GM18867 (cell line): Measurements from ENCODE around the gene SLC24A3.

Experiments
- ATAC-seq: cut with Tn5 transposase; IDR thresholded peaks from one replicate; pipeline ENCODE4 v1.9.1; 2021; ENCODE audit warnings: mild to moderate bottlenecking, moderate library complexity; ENCODE audit not compliant: unreplicated experiment

The SLC24A3 gene

DNA sequence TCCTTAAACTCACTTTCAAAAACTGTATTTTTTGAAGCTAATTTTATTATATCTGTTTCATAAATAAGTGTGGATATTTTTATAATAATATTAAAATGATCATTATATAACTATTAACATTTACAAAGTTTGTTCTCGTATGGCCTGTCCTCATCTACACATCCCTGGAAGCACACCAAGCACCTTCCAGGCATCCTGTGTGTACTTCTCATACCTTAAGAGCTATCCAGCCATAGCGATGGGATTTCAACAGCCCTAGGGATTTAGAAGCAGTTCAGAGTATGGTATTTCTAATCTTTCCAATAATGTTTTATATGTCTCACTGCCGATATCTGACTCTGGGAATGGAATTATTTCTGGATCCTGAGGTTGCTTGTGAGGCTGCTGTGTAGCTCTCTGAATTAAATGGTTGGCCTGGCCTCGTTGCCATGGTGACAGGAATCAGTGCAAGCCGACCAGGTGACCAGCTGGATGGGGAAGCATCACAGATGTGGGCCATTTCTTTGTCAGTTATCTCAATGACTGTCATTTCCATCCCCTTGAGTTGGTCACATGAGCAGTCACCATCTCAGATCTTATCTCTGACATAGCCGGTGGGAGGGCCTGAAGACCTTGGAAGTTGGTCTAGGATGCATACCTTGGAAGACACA lies 280.4 kb downstream of the SLC24A3 start:
- ATAC-seq = no peak

GRCh38 chr20:19493794-19494495 lies 281.5 kb downstream of the SLC24A3 start:
- no peak for ATAC-seq

- ATAC-seq = no peak
Measured at GRCh38 chr20:19495905-19496703, 283.7 kb downstream of the SLC24A3 start.

DNA sequence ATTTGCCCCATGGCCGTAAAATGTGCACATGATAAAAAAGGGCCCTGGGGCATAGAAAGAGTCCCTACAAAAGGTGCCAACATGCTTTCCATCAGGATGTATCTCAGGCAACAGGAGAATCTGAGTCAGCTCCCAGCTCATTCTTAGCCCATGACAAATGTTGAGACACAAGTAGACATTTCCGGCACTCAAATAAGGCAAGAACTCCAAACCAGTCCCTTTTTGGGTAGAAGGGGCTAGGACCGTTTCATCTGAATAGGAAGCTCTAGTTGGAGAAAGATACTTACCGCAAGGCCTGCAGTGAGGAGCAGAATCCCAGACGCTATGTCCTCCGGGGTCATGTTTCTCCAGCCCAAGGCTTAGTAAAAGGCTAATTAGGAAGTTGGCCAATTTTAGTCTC lies 284.6 kb downstream of the SLC24A3 start:
- ATAC-seq = no peak

GRCh38 chr20:19498756-19499155 lies 286.3 kb downstream of the SLC24A3 start:
- no peak for ATAC-seq

DNA sequence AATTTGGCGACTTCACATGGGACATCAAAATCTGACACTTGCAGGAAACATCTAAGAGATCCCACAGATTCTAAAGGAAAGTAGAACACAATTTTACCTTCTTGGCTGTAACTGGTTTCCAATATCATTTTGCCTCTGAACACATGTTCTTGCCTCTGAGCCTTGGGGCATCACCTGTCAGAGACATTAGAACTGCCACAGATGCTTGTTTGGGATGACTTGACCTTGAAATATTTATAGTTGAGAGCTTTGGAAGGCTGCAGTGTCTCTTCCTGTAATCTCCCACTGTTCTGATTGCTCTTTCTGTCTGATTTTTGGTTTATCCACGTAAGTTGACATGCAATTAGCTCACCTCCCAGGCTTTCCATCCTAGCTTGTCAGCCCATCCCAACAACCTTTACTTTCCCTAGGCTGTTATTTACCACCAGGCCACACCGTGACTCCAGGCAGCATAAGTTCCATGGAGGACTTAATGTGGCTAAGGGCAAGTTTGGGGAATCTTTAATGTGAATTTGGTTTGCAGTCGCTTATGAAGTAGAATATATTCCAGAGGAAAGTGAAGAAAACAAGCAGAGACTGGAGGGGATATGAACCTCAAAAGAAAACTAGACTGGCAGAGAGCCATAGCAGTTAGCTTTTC lies 289.2 kb downstream of the SLC24A3 start:
- ATAC-seq = no peak

DNA sequence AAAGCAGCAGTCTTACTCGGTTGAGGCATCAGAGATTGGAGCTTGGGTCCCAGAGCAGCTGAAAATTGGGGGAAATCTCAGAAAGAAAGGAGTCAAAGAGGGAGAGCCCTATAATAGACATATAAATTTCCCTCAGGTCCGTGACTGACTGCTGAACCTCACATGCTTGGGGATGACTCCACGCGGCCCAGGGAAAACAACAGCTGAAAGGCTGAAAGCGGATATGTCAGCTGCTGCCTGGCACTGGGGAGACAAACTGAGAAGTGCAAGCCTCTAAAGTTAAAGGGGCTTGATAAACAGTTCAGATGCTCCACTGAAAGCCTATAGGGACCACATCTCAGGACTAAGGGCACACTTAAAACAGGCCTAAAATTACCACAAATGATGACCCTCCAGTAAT lies 289.7 kb downstream of the SLC24A3 start:
- no peak for ATAC-seq

- ATAC-seq = no peak
Measured at GRCh38 chr20:19504251-19504650, 291.8 kb downstream of the SLC24A3 start.

DNA sequence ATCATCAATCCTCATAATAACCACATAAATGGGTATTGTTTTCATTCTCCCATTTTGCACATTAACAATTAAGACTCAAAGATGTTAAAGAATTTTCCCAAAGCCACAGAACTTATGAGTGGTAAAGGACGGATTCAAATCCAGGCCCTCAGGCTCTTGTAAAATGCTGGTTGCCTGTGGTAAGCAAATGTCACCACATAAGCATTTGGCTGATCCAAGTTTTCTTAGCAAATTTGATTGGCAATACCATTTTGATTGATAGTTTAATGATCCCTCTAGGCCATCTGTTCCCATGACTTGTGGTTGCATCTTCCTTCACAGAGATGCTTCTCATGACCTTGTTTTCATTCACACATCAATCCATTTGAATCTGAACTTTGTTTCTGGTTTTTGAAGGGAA lies 293.6 kb downstream of the SLC24A3 start:
- ATAC-seq = no peak

- ATAC-seq = no peak
Measured at GRCh38 chr20:19508449-19508848, 296.0 kb downstream of the SLC24A3 start.

- ATAC-seq = no peak
Measured at GRCh38 chr20:19510611-19511010, 298.2 kb downstream of the SLC24A3 start.

DNA sequence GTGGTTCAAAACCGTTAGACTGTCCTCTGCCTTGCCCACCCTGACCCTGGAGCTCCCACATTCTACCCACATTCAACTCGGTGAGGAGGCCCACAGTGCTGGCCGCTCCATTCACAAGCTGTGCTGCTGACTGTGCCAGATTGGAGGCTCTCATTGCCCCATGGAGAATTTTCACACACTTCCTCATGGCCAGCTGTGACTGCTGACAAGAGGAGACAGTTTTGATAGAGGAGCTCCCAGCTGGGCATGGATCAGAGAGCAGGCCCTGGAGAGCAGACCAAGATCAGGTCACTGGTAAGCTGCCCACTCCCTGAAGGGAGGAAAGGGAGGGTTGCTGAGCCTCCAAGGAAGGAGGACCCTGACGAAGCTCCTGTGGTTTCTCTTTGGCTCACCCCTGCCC lies 299.5 kb downstream of the SLC24A3 start:
- no peak for ATAC-seq

DNA sequence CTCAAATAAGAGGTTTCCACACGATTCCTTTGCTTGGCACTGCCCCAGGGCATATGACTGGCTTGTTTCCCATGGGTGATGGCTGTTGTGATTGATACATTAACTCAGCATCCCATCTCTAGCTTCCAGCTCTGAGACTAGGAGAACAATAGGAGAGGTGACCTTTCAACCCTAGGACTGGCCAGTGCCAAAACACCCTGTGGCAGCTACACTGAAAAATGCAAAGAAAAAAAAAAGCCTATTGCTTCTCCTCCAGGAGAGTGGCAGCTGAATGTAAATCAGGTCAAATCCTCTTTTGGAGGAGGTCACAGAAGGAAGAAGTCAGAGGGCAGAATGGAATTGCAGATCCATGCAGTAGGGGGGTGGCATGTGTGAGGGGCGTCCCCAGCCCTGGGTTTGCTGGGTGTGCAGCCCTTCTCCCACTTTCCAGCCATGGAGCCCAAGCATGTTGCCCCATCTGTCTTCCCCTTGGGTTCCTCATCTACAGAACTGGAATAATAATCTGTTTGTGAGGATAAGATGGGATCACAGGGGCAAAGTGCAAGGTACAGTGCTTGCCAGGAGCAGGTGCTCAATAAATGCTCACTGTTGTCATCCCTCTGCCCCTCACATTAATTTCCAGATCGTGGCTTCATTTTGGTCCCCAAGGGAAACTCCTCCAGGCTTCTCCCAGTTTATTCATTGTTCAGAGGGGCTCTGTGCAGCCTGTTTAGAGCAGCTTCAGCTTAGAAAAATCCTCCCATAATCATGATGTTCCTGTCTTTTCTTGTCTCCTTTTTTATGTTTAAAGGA lies 300.6 kb downstream of the SLC24A3 start:
- no peak for ATAC-seq

DNA sequence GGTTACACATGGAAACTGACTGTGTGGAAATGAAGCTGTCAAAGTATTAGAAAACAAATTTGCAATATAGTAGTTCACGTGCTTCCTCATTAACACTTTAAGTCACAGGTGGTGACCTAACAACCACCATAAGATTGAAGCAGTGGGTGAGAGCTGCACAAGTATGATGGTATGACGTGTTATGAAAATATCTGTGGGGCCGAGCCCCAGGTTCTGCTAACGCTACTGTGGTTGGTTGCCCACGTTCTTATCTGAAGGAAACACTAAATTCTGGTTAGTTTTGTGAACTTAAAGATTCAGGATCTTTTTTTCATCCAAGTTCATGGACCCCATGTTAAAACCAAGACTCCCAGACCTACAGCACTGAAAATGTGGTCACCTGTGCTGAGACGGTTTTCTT lies 302.6 kb downstream of the SLC24A3 start:
- no peak for ATAC-seq

GRCh38 chr20:19519466-19519865 lies 307.0 kb downstream of the SLC24A3 start:
- no peak for ATAC-seq

GRCh38 chr20:19520261-19520660 lies 307.8 kb downstream of the SLC24A3 start:
- ATAC-seq = no peak

DNA sequence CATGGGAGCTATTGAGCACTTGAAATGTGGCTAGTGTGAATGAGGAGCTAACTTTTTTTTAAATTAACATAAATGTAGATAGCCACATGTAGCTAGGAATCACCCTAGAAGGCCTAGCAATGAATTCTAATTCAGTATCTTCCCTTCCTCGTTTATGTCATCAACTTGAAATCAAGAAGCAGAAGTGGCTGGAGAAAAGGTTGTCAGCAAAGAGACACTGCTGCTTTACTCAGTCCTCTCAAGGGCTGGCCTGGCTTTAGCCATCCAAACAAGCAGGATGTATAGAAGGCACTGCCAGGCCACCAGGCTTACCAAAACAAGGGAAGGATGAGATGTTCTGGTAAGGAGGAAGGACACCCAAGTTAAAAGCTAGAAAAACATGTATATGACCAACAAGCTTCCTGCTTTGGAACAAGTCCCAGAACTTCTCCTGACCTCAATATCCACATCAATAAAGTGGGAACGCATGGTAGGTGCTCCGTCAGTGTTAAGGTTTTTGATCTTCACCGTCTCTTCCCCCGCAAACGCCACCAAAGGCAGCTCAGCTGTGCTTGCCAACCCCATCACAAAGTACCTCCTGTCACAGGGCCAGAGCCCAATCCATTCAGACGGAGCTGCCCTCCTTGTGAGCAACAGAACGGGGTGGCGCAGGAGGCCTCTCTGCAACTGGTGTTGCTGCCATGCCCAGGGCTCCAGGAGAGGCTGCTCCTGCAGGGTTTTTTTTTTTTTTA lies 309.8 kb downstream of the SLC24A3 start:
- ATAC-seq = no peak

GRCh38 chr20:19522836-19523590 lies 310.6 kb downstream of the SLC24A3 start:
- no peak for ATAC-seq

DNA sequence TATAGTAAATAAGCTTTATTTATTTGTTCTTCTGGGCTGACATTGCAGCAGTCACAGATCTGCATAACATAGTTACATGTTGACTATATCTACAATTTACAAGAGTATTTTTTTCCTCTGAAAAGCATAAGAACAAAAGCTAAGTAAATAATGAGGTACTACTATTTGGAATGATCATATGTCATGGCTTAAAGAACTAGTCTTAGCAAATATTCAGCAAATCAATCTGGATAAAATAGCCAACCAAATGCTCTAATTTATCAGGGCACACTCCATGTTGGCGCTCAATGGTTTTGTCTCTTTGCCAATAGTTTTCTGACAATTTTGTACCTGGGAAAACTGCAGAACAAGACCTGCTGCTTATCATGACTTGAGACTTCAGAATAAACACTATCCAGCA lies 312.2 kb downstream of the SLC24A3 start:
- ATAC-seq = no peak
